SK-N-SH (cell line): ENCODE measurements around the gene TGIF1. TPM values are rescaled to one million over a fixed set of nuclear protein-coding genes. Genes with fewer than 3 reads are reported as not detected.

ENCODE experiments used
- ELF1 ChIP-seq: IDR thresholded peaks from 2 replicates; pipeline ENCODE4 v1.4.0; 2012
- EP300 ChIP-seq, 2 experiments: IDR thresholded peaks; 2 replicates each; pipeline versions ENCODE4 v1.4.0 to v1.6.1; 2012; ENCODE audit warnings: borderline replicate concordance in 1 of 2, low read depth in 1 of 2, low read length in 1 of 2
- FOSL2 ChIP-seq: IDR thresholded peaks from 2 replicates; pipeline ENCODE4 v1.4.0; 2012; ENCODE audit warnings: low read depth, mild to moderate bottlenecking, moderate library complexity, borderline replicate concordance
- FOXM1 ChIP-seq: IDR thresholded peaks from 2 replicates; pipeline ENCODE4 v1.4.0; 2012; ENCODE audit warnings: low read depth, mild to moderate bottlenecking
- IRF3 ChIP-seq: fragments of 150-350 bp; IDR thresholded peaks from 2 replicates; pipeline ENCODE4 v1.6.1; 2016; ENCODE audit warnings: mild to moderate bottlenecking, low read depth, low read length
- JUND ChIP-seq: IDR thresholded peaks from 2 replicates; pipeline ENCODE4 v1.4.0; 2012
- MAX ChIP-seq: IDR thresholded peaks from 2 replicates; pipeline ENCODE4 v1.4.0; 2012; ENCODE audit warnings: low read depth
- MXI1 ChIP-seq: IDR thresholded peaks from 2 replicates; pipeline ENCODE4 v1.6.1; 2012; ENCODE audit warnings: mild to moderate bottlenecking, low read depth, low read length, improper control_type of control experiment
- REST ChIP-seq: IDR thresholded peaks from 2 replicates; pipeline ENCODE4 v1.6.1; 2012; ENCODE audit warnings: mild to moderate bottlenecking, low read depth, low read length, moderate library complexity
- SIN3A ChIP-seq: IDR thresholded peaks from 2 replicates; pipeline ENCODE4 v1.6.1; 2012; ENCODE audit warnings: low read depth, mild to moderate bottlenecking, low read length, moderate library complexity, borderline replicate concordance
- USF2 ChIP-seq: fragments of 150-350 bp; IDR thresholded peaks from 2 replicates; pipeline ENCODE4 v1.6.1; 2017; ENCODE audit warnings: antibody characterized with exemption, low read length, low read depth, borderline replicate concordance
- YY1 ChIP-seq: IDR thresholded peaks from 2 replicates; pipeline ENCODE4 v1.4.0; 2012; ENCODE audit warnings: low read depth, mild to moderate bottlenecking
- polyA plus RNA-seq, 3 experiments: library from polyadenylated mRNA; depleted of rRNA; stranded (reverse); fragments of >200 nt; gene quantifications; 2 replicates each; pipeline ENCODE4 v1.2.3, GENCODE V29; 2012

Gene TGIF1
- polyA plus RNA-seq, 1 of the 3 experiments (the other 2 are of a cell fraction) = 113 TPM

GRCh38 chr18:3451183-3451988 lies 1.4 kb downstream of the TGIF1 start (continued):
- TF ChIP-seq REST (no peak), MAX (no peak), ELF1 (no peak), FOXM1 (0 out of 2 replicates have a peak, but pooled peaks have one; percentile 23), YY1 (no peak), IRF3 (no peak), FOSL2 (no peak), MXI1 (0 out of 2 replicates have a peak, but pooled peaks have one; percentile 53), SIN3A (peak; percentile 40; the same call in 1 of the 2 replicates), EP300 (IDR thresholded peaks at IDR 0.05; ENCODE audit: borderline replicate concordance in 1 of 2, low read depth in 1 of 2, low read length in 1 of 2) (no peak), JUND (no peak), USF2 (no peak)
